H1 (cell line): Measurements from ENCODE around the gene ADGRV1. TPM values are rescaled to one million over a fixed set of nuclear protein-coding genes. Genes with fewer than 3 reads are reported as not detected.

Source experiments
- CTCF ChIA-PET: fragments of 300-600 bp; sonication (Branson Sonifier 250); formaldehyde crosslinking; loops from one replicate; lab custom pipeline; 2021; ENCODE audit not compliant: partially characterized antibody; lab: Charles Lee
- POLR2A ChIA-PET: fragments of 300-600 bp; sonication (Branson Sonifier 250); formaldehyde crosslinking; loops from one replicate; lab custom pipeline; 2021; ENCODE audit warnings: inconsistent platforms; ENCODE audit not compliant: partially characterized antibody; lab: Charles Lee
- DNase-seq, 2 experiments: peaks; one replicate each; pipeline versions ENCODE4 v3.0.0 to v3.0.0-alpha.2; 2010 to 2022; ENCODE audit warnings: low spot score in 2 of 2, low read depth in 1 of 2, mixed read lengths in 1 of 2
- FAIRE-seq: peaks from 2 replicates; lab custom pipeline; 2011; peaks lifted over from hg19 to GRCh38; lab: Jason Lieb, UNC
- H2AFZ ChIP-seq: 2 replicates; pipeline ENCODE4 v1.8.1; 2012; ENCODE audit warnings: low read length, inconsistent platforms
- H2AK5ac ChIP-seq: 2 replicates; pipeline ENCODE4 v1.6.1; 2013; ENCODE audit warnings: low read depth, low read length
- H2BK120ac ChIP-seq: replicated peaks from 2 replicates; pipeline ENCODE3; 2013; ENCODE audit warnings: low read depth, low read length, inconsistent platforms
- H2BK12ac ChIP-seq: 2 replicates; pipeline ENCODE4 v1.6.1; 2013; ENCODE audit warnings: low read depth, low read length
- H2BK15ac ChIP-seq: 2 replicates; pipeline ENCODE4 v1.6.1; 2013; ENCODE audit warnings: low read length
- H2BK20ac ChIP-seq: 2 replicates; pipeline ENCODE4 v1.6.1; 2013; ENCODE audit warnings: low read length
- H2BK5ac ChIP-seq: 2 replicates; pipeline ENCODE4 v1.6.1; 2013; ENCODE audit warnings: low read depth, low read length
- H3K14ac ChIP-seq: 2 replicates; pipeline ENCODE4 v1.6.1; 2013; ENCODE audit warnings: inconsistent platforms; ENCODE audit not compliant: insufficient read length
- H3K18ac ChIP-seq: 2 replicates; pipeline ENCODE4 v1.6.1; 2013; ENCODE audit warnings: low read length; ENCODE audit errors: extremely low read depth
- H3K23ac ChIP-seq: 2 replicates; pipeline ENCODE4 v1.6.1; 2013; ENCODE audit warnings: inconsistent platforms; ENCODE audit not compliant: insufficient read length
- H3K23me2 ChIP-seq: 2 replicates; pipeline ENCODE4 v1.6.1; 2013; ENCODE audit warnings: low read depth, low read length
- H3K27ac ChIP-seq: 2 replicates; pipeline ENCODE4 v1.6.1; 2011; ENCODE audit warnings: low read depth, low read length, inconsistent platforms
- H3K27me3 ChIP-seq, 4 experiments: replicated peaks in 1 of 4; 1 replicate in 1 of 4; 2 replicates in 3 of 4; pipeline versions ENCODE4 v1.6.1 to v1.8.1; 2011 to 2013; ENCODE audit warnings: low read length in 3 of 4, mild to moderate bottlenecking in 3 of 4, inconsistent platforms in 2 of 4, mixed read lengths in 2 of 4, moderate library complexity in 1 of 4; ENCODE audit not compliant: control insufficient read depth in 3 of 4, insufficient read depth in 3 of 4; ENCODE audit errors: extremely low read depth in 1 of 4
- H3K36me3 ChIP-seq, 4 experiments: 2 replicates each; pipeline versions ENCODE4 v1.6.1 to v1.8.1; 2011 to 2013; ENCODE audit warnings: mild to moderate bottlenecking in 4 of 4, low read length in 3 of 4, moderate library complexity in 2 of 4, control low read depth in 1 of 4, inconsistent platforms in 1 of 4; ENCODE audit not compliant: insufficient read depth in 4 of 4, control insufficient read depth in 2 of 4
- H3K4ac ChIP-seq: replicated peaks from 2 replicates; pipeline ENCODE3; 2013; ENCODE audit warnings: low read length, low read depth, mixed read lengths, inconsistent platforms; ENCODE audit not compliant: insufficient read length
- H3K4me1 ChIP-seq, 4 experiments: replicated peaks in 1 of 4; 1 replicate in 1 of 4; 2 replicates in 3 of 4; pipeline versions ENCODE4 v1.6.1 to v1.8.1; 2011 to 2013; ENCODE audit warnings: low read length in 3 of 4, inconsistent platforms in 2 of 4, mixed read lengths in 1 of 4; ENCODE audit not compliant: insufficient read depth in 4 of 4, control insufficient read depth in 3 of 4
- H3K4me2 ChIP-seq, 2 experiments: 2 replicates each; pipeline versions ENCODE4 v1.6.1 to v1.8.1; 2011 to 2013; ENCODE audit warnings: low read depth in 2 of 2, low read length in 2 of 2, control low read depth in 1 of 2, inconsistent platforms in 1 of 2, mild to moderate bottlenecking in 1 of 2; ENCODE audit not compliant: insufficient read depth in 1 of 2
- H3K4me3 ChIP-seq, 4 experiments: fragments of 200-600, 300-600 bp in 1 of 4; sonication (generic), shearing (Covaris generic), sonication (Bioruptor Twin) in 1 of 4; 2 replicates each; pipeline versions ENCODE4 v1.5.1 to v1.8.1; 2011 to 2016; ENCODE audit warnings: low read length in 4 of 4, low read depth in 3 of 4, control low read depth in 2 of 4, inconsistent platforms in 2 of 4, mild to moderate bottlenecking in 2 of 4, mixed read lengths in 1 of 4, moderate library complexity in 1 of 4; ENCODE audit not compliant: insufficient read depth in 2 of 4; ENCODE audit errors: extremely low read depth in 1 of 4
- H3K56ac ChIP-seq: replicated peaks from 2 replicates; pipeline ENCODE3; 2013; ENCODE audit warnings: low read depth, mild to moderate bottlenecking, mixed read lengths, low read length, inconsistent platforms; ENCODE audit not compliant: insufficient read length
- H3K79me1 ChIP-seq: 2 replicates; pipeline ENCODE4 v1.6.1; 2013; ENCODE audit warnings: low read depth, low read length, control low read depth
- H3K79me2 ChIP-seq, 2 experiments: 2 replicates each; pipeline versions ENCODE4 v1.6.1 to v1.8.1; 2012 to 2013; ENCODE audit warnings: low read length in 2 of 2, mild to moderate bottlenecking in 2 of 2, inconsistent platforms in 1 of 2; ENCODE audit not compliant: insufficient read depth in 2 of 2, control insufficient read depth in 1 of 2
- H3K9ac ChIP-seq, 4 experiments: replicated peaks in 1 of 4; 1 replicate in 1 of 4; 2 replicates in 3 of 4; pipeline versions ENCODE4 v1.6.1 to v1.8.1; 2011 to 2013; ENCODE audit warnings: low read depth in 3 of 4, low read length in 3 of 4, control low read depth in 2 of 4, mild to moderate bottlenecking in 2 of 4, moderate library complexity in 2 of 4, inconsistent platforms in 1 of 4; ENCODE audit errors: extremely low read depth in 1 of 4
- H3K9me3 ChIP-seq, 2 experiments: 2 replicates each; pipeline versions ENCODE4 v1.6.1 to v1.8.1; 2012 to 2013; ENCODE audit warnings: mild to moderate bottlenecking in 2 of 2, moderate library complexity in 2 of 2, control low read depth in 1 of 2, inconsistent platforms in 1 of 2, low read depth in 1 of 2, low read length in 1 of 2, mixed read lengths in 1 of 2; ENCODE audit not compliant: insufficient read depth in 2 of 2
- H4K20me1 ChIP-seq, 2 experiments: replicated peaks in 1 of 2; 2 replicates each; pipeline versions ENCODE3 to v1.8.1; 2011 to 2013; ENCODE audit warnings: inconsistent platforms in 2 of 2, low read length in 2 of 2, mild to moderate bottlenecking in 1 of 2; ENCODE audit not compliant: insufficient read depth in 2 of 2, control insufficient read depth in 1 of 2
- H4K5ac ChIP-seq: 2 replicates; pipeline ENCODE4 v1.6.1; 2013; ENCODE audit warnings: low read length, low read depth, mixed read lengths, inconsistent platforms; ENCODE audit not compliant: insufficient read length
- H4K8ac ChIP-seq: 2 replicates; pipeline ENCODE4 v1.8.0; 2013; ENCODE audit warnings: mild to moderate bottlenecking, moderate library complexity, low read length, inconsistent platforms; ENCODE audit not compliant: insufficient read depth; ENCODE audit errors: extremely low read depth
- H4K91ac ChIP-seq: replicated peaks from 2 replicates; pipeline ENCODE3; 2013; ENCODE audit warnings: low read length, mixed read lengths, inconsistent platforms; ENCODE audit not compliant: insufficient read length
- BACH1 ChIP-seq: IDR thresholded peaks from 2 replicates; pipeline ENCODE4 v1.6.1; 2012; ENCODE audit warnings: low read length, improper control_type of control experiment
- RAD21 ChIP-seq, 2 experiments: IDR thresholded peaks in 1 of 2; conservative IDR thresholded peaks in 1 of 2; 2 replicates each; pipeline ENCODE4 v1.6.1; 2011; ENCODE audit warnings: low read depth in 2 of 2, low read length in 2 of 2, improper control_type of control experiment in 1 of 2, inconsistent platforms in 1 of 2, mild to moderate bottlenecking in 1 of 2, moderate library complexity in 1 of 2
- YY1 ChIP-seq: IDR thresholded peaks from 2 replicates; pipeline ENCODE4 v1.6.1; 2011; ENCODE audit warnings: low read depth, mild to moderate bottlenecking, low read length
- WGBS, 2 experiments: shearing (Covaris generic) in 1 of 2; methylation state at CpG; one replicate each; pipeline versions ENCODE4 v1.1.6 to v1.1.7; 2013 to 2015; ENCODE audit warnings: low lambda C conversion rate in 2 of 2, mixed read lengths in 2 of 2, inconsistent platforms in 1 of 2, low coverage in 1 of 2, missing lambda C conversion rate in 1 of 2; ENCODE audit not compliant: insufficient replicate concordance in 2 of 2, insufficient coverage in 1 of 2, insufficient read length in 1 of 2; ENCODE audit errors: extremely low coverage in 1 of 2, missing lambda C conversion rate in 1 of 2; 5-methylcytosine and 5-hydroxymethylcytosine counted together
- polyA plus RNA-seq, 7 experiments: library from polyadenylated mRNA; depleted of rRNA in 3 of 7; stranded (reverse) in 5 of 7; unstranded in 2 of 7; fragments of >200 nt in 5 of 7; fragments of 200-250 nt in 2 of 7; gene quantifications; 1 replicate in 5 of 7; 2 replicates in 1 of 7; 4 replicates in 1 of 7; pipeline versions ENCODE4 v1.2.1 to v1.2.3, GENCODE V29; 2011 to 2013; ENCODE audit warnings: missing spikeins in 2 of 7, mixed read lengths in 2 of 7
- total RNA-seq: library from RNA; stranded (reverse); fragmentation: NEBNext Ultra II Directional; extraction: Animal tissue kit (Norgen Biotek cat#: 25700); gene quantifications from 2 replicates; pipeline ENCODE4 v1.2.1, GENCODE V29; 2021
- TF ChIP-seq, protein P1 (sequence below), 3 experiments: IDR thresholded peaks; 1 replicate in 2 of 3; 2 replicates in 1 of 3; pipeline versions ENCODE4 v1.5.1 to v1.6.1; 2011; ENCODE audit warnings: low read length in 3 of 3, mild to moderate bottlenecking in 3 of 3, inconsistent platforms in 2 of 3, low read depth in 1 of 3, moderate library complexity in 1 of 3; ENCODE audit not compliant: insufficient read depth in 1 of 3; ENCODE audit errors: control extremely low read depth in 1 of 3

ADGRV1 gene
- total and polyA plus RNA-seq, 2 of the 8 experiments (the other 6 are each of a cell fraction or from before 2014, with no cell fraction given), result 53.1 to 62.2 TPM

GRCh38 chr5:90866333-90866732 lies 307.7 kb downstream of the ADGRV1 start:
- Histone ChIP-seq H3K79me2 (no peaks in the 10 kb centered on the region), H4K20me1 (no peaks in the 10 kb centered on the region), H4K91ac (no peak overlapping the region), H3K9me3 (no peaks in the 10 kb centered on the region), H4K8ac (no peak overlapping the region), H3K18ac (no peak overlapping the region), H3K4me2 (no peak overlapping the region), H3K4me3 (no peak overlapping the region), H3K14ac (no peak overlapping the region), H2BK20ac (no peak overlapping the region), H3K4ac (no peak overlapping the region), H4K5ac (no peak overlapping the region), H2BK12ac (no peak overlapping the region), H3K23ac (no peak overlapping the region), H2BK120ac (no peak overlapping the region), H2AFZ (no peak overlapping the region), H3K27me3 (no peaks in the 10 kb centered on the region), H3K4me1 (no peaks in the 10 kb centered on the region; a peak in 1 of 7 replicates), H2AK5ac (no peak overlapping the region), H3K27ac (no peak overlapping the region), H2BK5ac (no peak overlapping the region), H3K23me2 (no peaks in the 10 kb centered on the region), H3K9ac (no peak overlapping the region), H3K56ac (no peak overlapping the region), H3K36me3 (peaks cover 2 to 5% (median 3%) of the 10 kb centered on the region in 4 experiments; a peak in 4 of 8 replicates), H3K79me1 (no peaks in the 10 kb centered on the region), H2BK15ac (no peak overlapping the region)
- TF ChIP-seq BACH1 (no peak), YY1 (peak; percentile 36; the same call in 1 of the 2 replicates), RAD21 (IDR thresholded peaks at IDR 0.05 in 1 of 2, conservative IDR thresholded peaks at IDR 0.05 in 1 of 2; ENCODE audit: low read depth in 2 of 2, low read length in 2 of 2) (peak; percentile 57 to 68)
- TF ChIP-seq, protein P1, sequence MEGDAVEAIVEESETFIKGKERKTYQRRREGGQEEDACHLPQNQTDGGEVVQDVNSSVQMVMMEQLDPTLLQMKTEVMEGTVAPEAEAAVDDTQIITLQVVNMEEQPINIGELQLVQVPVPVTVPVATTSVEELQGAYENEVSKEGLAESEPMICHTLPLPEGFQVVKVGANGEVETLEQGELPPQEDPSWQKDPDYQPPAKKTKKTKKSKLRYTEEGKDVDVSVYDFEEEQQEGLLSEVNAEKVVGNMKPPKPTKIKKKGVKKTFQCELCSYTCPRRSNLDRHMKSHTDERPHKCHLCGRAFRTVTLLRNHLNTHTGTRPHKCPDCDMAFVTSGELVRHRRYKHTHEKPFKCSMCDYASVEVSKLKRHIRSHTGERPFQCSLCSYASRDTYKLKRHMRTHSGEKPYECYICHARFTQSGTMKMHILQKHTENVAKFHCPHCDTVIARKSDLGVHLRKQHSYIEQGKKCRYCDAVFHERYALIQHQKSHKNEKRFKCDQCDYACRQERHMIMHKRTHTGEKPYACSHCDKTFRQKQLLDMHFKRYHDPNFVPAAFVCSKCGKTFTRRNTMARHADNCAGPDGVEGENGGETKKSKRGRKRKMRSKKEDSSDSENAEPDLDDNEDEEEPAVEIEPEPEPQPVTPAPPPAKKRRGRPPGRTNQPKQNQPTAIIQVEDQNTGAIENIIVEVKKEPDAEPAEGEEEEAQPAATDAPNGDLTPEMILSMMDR (IDR thresholded peaks at IDR 0.05; ENCODE audit: control extremely low read depth in 1 of 3, insufficient read depth in 1 of 3, low read depth in 1 of 3, low read length in 3 of 3), result peak in 1 of 3 experiments; percentile 31; a peak in 2 of 4 replicates
- CTCF ChIA-PET, result interaction anchor here (0.6 to 3.8 kb wide), 34 partner anchors 11 to 567 kb away, joined by 3 to 40 read pairs (median 4); partner anchors contain the start of gene ARRDC3
- FAIRE-seq (no peak), DNase-seq (no peak)
- WGBS, 2 experiments, result 65% methylated on average over 2 of the region's 2 CpGs; no CpG with 5 or more reads in 1 of the 2 experiments
- POLR2A ChIA-PET, result no interaction called here
